ENCODE results near the gene SDCCAG8.
"Not testable (repeated sequence)": the region's sequence is repeated elsewhere in the genome, so short reads cannot be mapped to it uniquely, and the experiment has no call there.

SDCCAG8 gene

DNA sequence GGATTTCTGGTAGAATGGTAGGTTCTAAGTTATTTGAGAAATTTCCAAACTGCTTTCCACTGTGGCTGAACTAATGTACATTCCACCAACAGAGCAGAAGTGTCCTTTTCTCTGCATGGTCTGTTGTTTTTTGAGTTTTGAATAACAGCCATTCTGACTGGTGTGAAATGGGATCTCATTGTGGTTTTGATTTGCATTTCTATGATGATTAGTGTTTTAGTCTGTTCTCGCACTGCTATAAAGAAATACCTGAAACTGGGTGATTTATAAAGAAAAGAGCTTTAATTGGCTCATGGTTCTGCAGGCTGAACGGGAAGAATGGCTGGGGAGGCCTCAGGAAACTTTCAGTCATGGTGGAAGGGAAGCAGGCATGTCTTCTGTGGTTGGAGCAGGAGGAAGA, 80.3 kb downstream of the SDCCAG8 start:
- DNase-seq = no peak

DNA sequence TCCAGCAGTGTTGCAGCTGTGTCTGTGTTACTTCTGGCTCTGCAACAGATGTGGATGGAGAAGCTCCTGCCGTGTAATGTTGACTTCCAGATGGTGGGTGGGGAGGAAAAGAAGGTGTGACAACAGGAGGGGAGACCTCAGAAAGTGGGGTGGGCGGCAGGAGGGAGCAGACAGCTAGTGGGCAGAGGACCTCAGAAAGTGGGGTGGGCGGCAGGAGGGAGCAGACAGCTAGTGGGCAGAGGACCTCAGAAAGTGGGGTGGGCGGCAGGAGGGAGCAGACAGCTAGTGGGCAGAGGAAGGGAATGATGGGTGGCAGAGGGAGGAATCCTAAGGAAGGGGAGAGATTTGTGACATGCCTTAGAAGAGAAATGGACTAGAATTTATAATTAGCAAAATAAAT, 83.0 kb downstream of the SDCCAG8 start:
- DNase-seq = not testable (repeated sequence)

DNA sequence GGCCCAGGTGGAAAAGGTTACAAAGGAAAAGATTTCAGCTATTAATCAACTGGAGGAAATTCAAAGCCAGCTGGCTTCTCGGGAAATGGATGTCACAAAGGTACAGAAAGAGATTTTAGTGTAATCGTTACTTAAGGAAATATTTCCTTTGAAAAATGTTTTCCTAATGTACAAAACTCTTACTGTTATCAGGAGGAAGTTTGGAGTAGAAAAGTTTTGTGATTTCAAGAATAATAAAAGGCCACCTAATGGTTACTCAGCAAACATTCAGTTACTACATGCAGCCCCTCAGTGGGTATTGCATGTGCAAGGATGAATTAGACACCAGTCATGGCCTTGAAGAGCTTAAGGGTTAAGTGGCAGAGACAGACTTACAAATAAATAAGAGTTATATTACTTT, 85.2 kb downstream of the SDCCAG8 start:
- DNase-seq = no peak

DNA sequence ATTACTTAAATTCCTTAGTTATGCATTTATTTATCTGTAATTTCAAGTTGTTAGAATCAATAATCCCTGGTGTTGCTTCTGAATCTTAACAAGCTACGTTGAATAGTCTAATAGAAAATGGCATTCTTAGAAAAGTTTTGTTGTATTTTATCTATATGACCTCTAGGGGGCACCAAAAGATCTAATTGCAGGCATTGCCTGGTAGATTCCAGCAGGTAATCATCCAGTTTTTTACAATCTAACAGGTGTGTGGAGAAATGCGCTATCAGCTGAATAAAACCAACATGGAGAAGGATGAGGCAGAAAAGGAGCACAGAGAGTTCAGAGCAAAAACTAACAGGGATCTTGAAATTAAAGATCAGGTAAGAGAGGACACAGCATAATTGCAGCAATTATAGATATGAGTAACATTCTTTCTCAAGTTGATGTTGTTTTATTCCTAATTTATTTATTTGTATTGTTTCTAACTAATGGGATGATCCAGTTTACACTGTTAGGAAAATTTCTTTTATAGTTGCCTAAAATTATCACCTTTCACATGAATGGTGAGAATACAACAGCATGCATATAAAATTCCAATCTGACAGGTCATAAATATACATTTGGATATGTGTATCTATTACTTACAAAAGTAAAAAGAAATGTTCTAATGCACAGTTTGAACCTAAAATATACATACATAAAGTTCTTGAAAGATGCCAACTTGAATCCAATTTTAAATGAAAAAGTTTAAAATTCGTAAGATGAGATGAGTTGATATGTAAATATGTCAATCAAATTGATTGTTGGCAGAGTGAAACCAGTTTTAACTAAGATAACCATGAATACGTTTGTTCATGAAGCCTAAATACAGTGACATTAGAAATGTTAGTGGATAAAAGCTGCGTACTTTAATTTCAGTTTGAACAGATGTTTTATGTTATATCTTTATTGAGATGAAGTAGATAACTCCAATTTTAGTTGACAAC, 88.4 kb downstream of the SDCCAG8 start:
- DNase-seq = no peak

DNA sequence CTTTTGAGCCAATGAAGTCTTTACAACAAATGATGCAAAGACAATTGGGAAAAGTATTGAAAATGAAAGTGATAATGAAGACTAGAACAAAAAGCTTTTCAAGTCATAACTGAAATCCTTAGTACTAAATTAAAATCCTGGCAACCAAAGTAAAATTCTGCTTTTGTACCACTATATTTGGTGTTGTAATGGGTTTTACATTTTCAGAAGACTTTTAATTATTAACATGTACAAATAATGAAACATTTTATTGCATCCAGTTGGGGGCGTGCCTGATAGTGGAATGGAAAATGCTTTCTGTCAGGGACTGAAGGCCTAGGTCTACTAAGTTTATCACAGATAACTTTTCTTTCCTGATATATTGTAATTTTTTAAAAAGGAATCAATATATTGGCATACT, 89.4 kb downstream of the SDCCAG8 start:
- DNase-seq = no peak

DNA sequence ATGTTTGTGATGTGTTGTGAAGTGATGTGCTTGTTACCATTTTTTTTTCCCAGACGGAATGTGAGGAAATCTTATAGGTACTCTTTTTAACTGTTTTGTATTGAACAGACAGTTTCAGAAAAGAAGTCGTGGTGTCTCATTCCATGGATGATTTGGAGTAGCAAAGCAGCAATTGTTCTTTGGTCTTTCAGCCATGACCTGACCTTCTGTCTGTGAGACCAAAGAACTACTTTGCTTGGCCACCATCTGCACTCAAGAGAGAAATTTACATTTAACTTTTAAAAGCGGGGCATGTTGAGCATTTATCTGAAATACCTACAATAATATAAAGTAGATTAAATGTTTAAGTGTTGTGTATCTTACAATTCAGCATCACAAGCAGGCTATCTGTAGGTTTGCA, 90.2 kb downstream of the SDCCAG8 start:
- no peak for DNase-seq

DNA sequence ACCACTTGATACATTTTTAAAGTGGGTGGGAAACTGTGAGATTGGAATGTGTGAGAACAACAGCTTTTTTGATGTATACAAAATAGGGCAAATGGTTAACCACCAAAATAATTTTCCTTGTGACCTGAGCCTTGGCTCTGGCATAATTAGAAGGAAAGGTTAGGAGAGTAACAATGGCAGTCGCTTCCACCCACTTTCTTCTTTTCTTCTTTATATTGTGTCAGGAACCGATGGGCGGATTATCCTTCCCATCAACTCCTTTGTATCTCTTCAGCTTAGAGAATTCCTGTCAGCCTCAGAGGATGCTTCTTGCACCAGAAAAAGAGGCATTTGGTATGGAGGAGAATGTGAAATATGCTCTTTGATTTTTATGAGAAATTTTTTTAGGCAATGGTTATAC, 90.6 kb downstream of the SDCCAG8 start:
- DNase-seq = no peak

DNA sequence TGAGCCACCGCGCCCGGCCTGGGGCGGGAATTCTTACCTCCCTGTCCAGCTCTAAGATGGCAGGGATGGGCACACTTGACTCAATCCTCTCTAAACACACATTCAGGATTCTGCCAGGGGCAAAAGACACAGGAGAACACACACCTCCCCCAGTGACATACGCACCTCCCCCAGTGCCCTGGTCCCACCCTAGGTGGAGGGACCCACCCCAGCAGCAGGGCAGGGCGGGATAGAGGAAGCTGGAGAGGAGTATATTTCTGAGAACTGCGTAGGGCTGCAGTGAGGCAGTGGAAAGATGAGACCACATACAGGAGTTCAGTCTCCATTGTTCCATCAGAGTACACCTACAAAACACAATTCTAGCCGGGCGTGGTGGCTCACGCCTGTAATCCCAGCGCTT, 92.5 kb downstream of the SDCCAG8 start:
- DNase-seq = no peak

GRCh38 chr1:243349128-243349527, 93.3 kb downstream of the SDCCAG8 start:
- no peak for DNase-seq

DNA sequence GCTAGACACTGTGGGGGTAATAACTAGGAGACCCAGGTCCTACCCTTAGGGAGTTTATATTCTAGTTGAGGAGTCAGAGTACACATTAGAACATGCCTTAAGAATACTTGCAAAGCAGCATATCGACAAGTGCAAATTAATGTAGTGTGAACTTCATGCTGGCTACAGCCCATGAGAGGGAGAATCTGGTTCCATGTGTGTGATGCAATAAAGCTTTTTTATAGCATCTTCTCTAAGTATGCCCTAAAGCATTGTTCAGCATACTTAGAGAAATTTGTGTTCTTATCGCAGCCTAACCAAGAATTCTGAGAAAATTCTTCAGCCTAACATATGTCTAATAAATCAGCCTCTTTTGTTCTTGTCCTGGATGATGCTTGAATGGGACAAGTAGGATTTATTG, 95.5 kb downstream of the SDCCAG8 start:
- no peak for DNase-seq

GRCh38 chr1:243354511-243355153, 98.8 kb downstream of the SDCCAG8 start:
- no peak for DNase-seq

DNA sequence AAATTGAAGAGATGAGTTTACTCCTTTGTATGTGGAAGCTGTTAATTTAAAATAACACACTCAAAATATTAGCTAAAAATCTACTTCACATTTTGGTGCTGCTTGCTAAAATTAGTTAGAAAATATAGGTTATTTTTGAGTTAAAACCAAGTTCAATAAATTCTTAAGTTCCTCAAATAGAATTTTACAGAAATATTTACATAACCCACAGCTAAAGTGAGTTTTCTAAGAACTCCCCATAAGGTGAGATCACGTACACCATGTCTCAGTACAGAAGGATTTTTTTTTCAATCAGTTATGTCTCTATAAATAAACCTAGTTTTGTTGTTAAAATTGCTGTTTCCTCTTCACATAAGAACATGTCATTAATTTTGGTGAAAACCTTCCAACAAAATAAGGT, 108.0 kb downstream of the SDCCAG8 start:
- DNase-seq = no peak

GRCh38 chr1:243364330-243364729, 108.5 kb downstream of the SDCCAG8 start:
- DNase-seq = no peak

- DNase-seq = no peak
Observed at GRCh38 chr1:243364866-243365265, 109.0 kb downstream of the SDCCAG8 start.

DNA sequence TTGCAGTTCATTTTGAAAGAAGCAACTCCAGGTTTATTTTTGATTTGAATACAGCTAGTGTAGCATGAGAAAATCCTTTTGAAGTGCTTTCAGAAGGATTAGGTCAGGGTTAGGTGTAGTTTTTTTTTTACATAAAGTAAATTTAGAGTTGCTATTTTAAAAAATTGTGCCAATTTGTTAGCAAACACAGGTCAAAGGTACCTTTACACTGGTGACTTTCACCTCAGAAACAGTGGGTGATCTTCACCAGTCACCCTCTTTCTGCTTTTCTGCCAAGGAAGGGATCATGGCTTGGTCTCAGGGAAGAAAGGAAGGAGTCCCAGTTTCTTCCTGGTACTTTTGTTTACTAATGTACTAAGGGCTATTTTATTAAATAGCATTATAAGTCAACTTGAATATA, 111.5 kb downstream of the SDCCAG8 start:
- no peak for DNase-seq

DNA sequence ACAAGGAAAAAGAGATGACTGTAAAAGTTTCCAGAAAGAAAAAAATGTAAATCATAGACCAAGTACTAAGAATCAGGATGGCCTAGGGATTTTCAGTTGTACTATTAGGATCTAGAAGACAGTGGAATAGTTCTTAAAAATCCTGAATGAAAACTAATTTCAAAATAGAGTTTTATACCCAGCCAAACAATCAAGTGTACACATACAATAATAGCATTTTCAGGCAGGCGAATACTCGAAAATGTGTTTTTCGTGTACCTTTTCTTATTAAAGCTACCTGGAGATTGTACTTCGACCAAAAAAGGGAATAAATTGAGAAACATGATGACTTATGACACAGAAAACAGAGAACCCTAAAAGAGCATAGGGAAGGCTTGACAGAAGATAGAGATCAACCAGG, 118.6 kb downstream of the SDCCAG8 start:
- DNase-seq = no peak

GRCh38 chr1:243375596-243375995, 119.8 kb downstream of the SDCCAG8 start:
- DNase-seq = no peak

DNA sequence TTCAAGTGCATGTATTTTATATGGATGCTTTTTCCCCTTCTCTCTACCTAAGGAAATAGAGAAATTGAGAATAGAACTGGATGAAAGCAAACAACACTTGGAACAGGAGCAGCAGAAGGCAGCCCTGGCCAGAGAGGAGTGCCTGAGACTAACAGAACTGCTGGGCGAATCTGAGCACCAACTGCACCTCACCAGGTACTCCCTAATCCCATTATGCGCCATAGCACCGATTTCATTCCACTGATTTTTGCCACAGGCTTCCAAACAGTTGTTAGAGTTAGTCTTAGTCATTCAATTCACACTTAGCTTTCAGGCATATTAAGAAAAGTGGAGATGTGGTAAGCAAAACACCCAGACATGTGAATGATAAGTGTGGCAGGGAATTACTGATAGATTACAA, 122.8 kb downstream of the SDCCAG8 start:
- no peak for DNase-seq

DNA sequence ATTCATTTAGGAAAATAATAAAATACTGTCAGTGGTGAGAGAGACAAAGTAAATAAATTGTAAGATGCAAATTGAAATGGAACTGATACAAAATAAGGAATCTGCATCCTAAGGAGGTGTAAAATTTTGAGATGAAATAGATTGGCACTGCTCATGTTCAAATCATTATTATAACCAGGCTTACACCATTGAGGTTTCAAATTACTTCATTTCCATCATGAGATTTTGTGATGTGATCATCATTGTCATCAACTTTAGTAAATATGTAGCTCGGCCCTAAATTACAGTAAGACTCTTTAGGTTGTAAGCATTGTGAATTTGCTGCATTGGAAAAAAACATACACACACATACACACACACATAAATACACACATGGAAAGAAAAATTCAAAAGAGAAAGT, 123.4 kb downstream of the SDCCAG8 start:
- no peak for DNase-seq

GRCh38 chr1:243379706-243380105, 123.9 kb downstream of the SDCCAG8 start:
- DNase-seq = no peak

GRCh38 chr1:243388276-243388675, 132.4 kb downstream of the SDCCAG8 start:
- DNase-seq = no peak

- DNase-seq = no peak
Observed at GRCh38 chr1:243390162-243390791, 134.4 kb downstream of the SDCCAG8 start.

- DNase-seq = no peak
Observed at GRCh38 chr1:243391355-243391754, 135.5 kb downstream of the SDCCAG8 start.

GRCh38 chr1:243393096-243393495, 137.3 kb downstream of the SDCCAG8 start:
- no peak for DNase-seq
